B cell (primary cell): ENCODE results near the gene RASGRF2. TPM values are rescaled to one million over a fixed set of nuclear protein-coding genes. Genes with fewer than 3 reads are reported as not detected.

Experiments
- ATAC-seq: fragments of 200-7000 bp; cut with Tn5 transposase; one replicate; pipeline ENCODE4 v1.10.0; 2021; ENCODE audit warnings: low read depth, mild to moderate bottlenecking, moderate number of reproducible peaks, moderate library complexity
- CTCF ChIA-PET: fragments of 350-600 bp; sonication (Branson Sonifier 250); formaldehyde crosslinking; loops from one replicate; lab custom pipeline; 2021; ENCODE audit warnings: antibody characterized with exemption, inconsistent platforms; lab: Charles Lee
- POLR2A ChIA-PET: fragments of 350-600 bp; sonication (Branson Sonifier 250); formaldehyde crosslinking; loops from one replicate; lab custom pipeline; 2021; ENCODE audit warnings: antibody characterized with exemption; lab: Charles Lee
- DNase-seq: peaks from one replicate; pipeline ENCODE4 v3.0.0; 2013
- H2AFZ ChIP-seq: 2 replicates; pipeline ENCODE4 v1.6.1; 2012; ENCODE audit warnings: mild to moderate bottlenecking, low read depth, low read length; ENCODE audit not compliant: insufficient read depth, poor library complexity, severe bottlenecking
- H3K27ac ChIP-seq, 2 donors: 1 replicate in 1 of 2; 2 replicates in 1 of 2; pipeline ENCODE4 v1.5.1; 2012 to 2013; ENCODE audit warnings: low read length in 2 of 2, mild to moderate bottlenecking in 2 of 2, moderate library complexity in 1 of 2
- H3K27me3 ChIP-seq, 4 experiments: fragments of 200-600 bp in 1 of 4; sonication (generic) in 1 of 4; replicated peaks in 1 of 4; 1 replicate in 2 of 4; 2 replicates in 2 of 4; pipeline versions ENCODE4 v1.6.1 to v1.7.0; 2013 to 2016; ENCODE audit warnings: low read length in 3 of 4, mild to moderate bottlenecking in 2 of 4, mixed read lengths in 1 of 4, moderate library complexity in 1 of 4; ENCODE audit not compliant: insufficient read depth in 4 of 4, control insufficient read depth in 3 of 4; ENCODE audit errors: control extremely low read depth in 1 of 4
- H3K36me3 ChIP-seq, 2 experiments: replicated peaks in 1 of 2; 1 replicate in 1 of 2; 2 replicates in 1 of 2; pipeline versions ENCODE4 v1.6.1 to v1.7.1; 2013; ENCODE audit warnings: low read length in 1 of 2; ENCODE audit not compliant: insufficient read depth in 2 of 2, control insufficient read depth in 1 of 2; ENCODE audit errors: control extremely low read depth in 1 of 2, extremely low read depth in 1 of 2
- H3K4me1 ChIP-seq, 2 donors: fragments of 200-600 bp in 1 of 2; sonication (generic) in 1 of 2; 1 replicate in 1 of 2; 2 replicates in 1 of 2; pipeline versions ENCODE4 v1.5.1 to v1.6.1; 2013 to 2017; ENCODE audit warnings: low read length in 2 of 2; ENCODE audit not compliant: control insufficient read depth in 2 of 2, insufficient read depth in 2 of 2
- H3K4me2 ChIP-seq: replicated peaks from 2 replicates; pipeline ENCODE3; 2012; ENCODE audit warnings: mild to moderate bottlenecking, low read depth, low read length; ENCODE audit not compliant: poor library complexity, severe bottlenecking
- H3K4me3 ChIP-seq, 5 experiments: fragments of 200-600 bp in 1 of 5; sonication (generic) in 1 of 5; 1 replicate in 3 of 5; 2 replicates in 2 of 5; pipeline versions ENCODE4 v1.5.1 to v1.7.0; 2011 to 2016; ENCODE audit warnings: low read length in 4 of 5, mild to moderate bottlenecking in 4 of 5, low read depth in 2 of 5, control low read depth in 1 of 5, moderate library complexity in 1 of 5; ENCODE audit not compliant: insufficient read depth in 1 of 5; ENCODE audit errors: control extremely low read depth in 1 of 5, extremely low read depth in 1 of 5
- H3K79me2 ChIP-seq: fragments of 200-600 bp; sonication (generic); one replicate; pipeline ENCODE4 v1.6.0; 2016; ENCODE audit warnings: low read length; ENCODE audit not compliant: control insufficient read depth, insufficient read depth
- H3K9ac ChIP-seq: fragments of 200-600 bp; sonication (generic); 2 replicates; pipeline ENCODE4 v1.6.1; 2017; ENCODE audit warnings: mild to moderate bottlenecking, low read length, moderate library complexity
- H3K9me3 ChIP-seq, 3 donors: one replicate each; pipeline versions ENCODE4 v1.6.1 to v1.7.1; 2013; ENCODE audit warnings: low read length in 2 of 3; ENCODE audit not compliant: control insufficient read depth in 2 of 3, insufficient read depth in 1 of 3; ENCODE audit errors: control extremely low read depth in 1 of 3
- H4K20me1 ChIP-seq: 2 replicates; pipeline ENCODE4 v1.6.0; 2012; ENCODE audit warnings: mild to moderate bottlenecking, low read length; ENCODE audit not compliant: insufficient read depth, control insufficient read depth, poor library complexity, severe bottlenecking
- H3K27ac Mint-ChIP-seq: one replicate; pipeline ENCODE4 v1.8.0; 2021; ENCODE audit warnings: mixed read lengths
- H3K27me3 Mint-ChIP-seq: one replicate; pipeline ENCODE4 v1.8.0; 2021; ENCODE audit warnings: mixed read lengths
- H3K4me1 Mint-ChIP-seq: one replicate; pipeline ENCODE4 v1.8.0; 2021; ENCODE audit warnings: mixed read lengths
- H3K4me3 Mint-ChIP-seq: one replicate; pipeline ENCODE4 v1.8.0; 2021; ENCODE audit warnings: mixed read lengths
- H3K9me3 Mint-ChIP-seq: one replicate; pipeline ENCODE4 v1.8.0; 2022; ENCODE audit warnings: mixed read lengths; ENCODE audit not compliant: insufficient read depth
- CTCF ChIP-seq: fragments of 200-600 bp; IDR thresholded peaks from one replicate; pipeline ENCODE4 v1.8.0; 2022; ENCODE audit warnings: antibody characterized with exemption, mild to moderate bottlenecking
- EZH2 ChIP-seq: IDR thresholded peaks from 2 replicates; pipeline ENCODE4 v1.6.1; 2012; ENCODE audit warnings: borderline replicate concordance, low read depth, mild to moderate bottlenecking, moderate library complexity, low read length; ENCODE audit not compliant: insufficient read depth, poor library complexity, severe bottlenecking
- WGBS: methylation state at CpG from one replicate; pipeline ENCODE4 v1.1.5; 2013; ENCODE audit warnings: missing lambda C conversion rate; ENCODE audit not compliant: insufficient coverage; 5-methylcytosine and 5-hydroxymethylcytosine counted together
- intact Hi-C: fragments of 100-400 bp; cut with micrococcal nuclease; formaldehyde crosslinking; loops from one replicate; pipeline ENCODE4 v1.10.0; 2022
- polyA plus RNA-seq: library from polyadenylated mRNA; depleted of rRNA; stranded (reverse); fragments of >200 nt; gene quantifications from 2 replicates; pipeline ENCODE4 v1.2.3, GENCODE V29; 2012
- total RNA-seq, 2 donors: library from RNA; stranded (reverse); fragments of 120-200 nt in 1 of 2; gene quantifications; 1 replicate in 1 of 2; 2 replicates in 1 of 2; pipeline versions ENCODE4 v1.2.3 to v1.2.4, GENCODE V29; 2013 to 2022

The RASGRF2 gene
- total and polyA plus RNA-seq, 2 donors (not counting 1 experiment from before 2014, with no cell fraction given), result 0.04 to 0.37 TPM

DNA sequence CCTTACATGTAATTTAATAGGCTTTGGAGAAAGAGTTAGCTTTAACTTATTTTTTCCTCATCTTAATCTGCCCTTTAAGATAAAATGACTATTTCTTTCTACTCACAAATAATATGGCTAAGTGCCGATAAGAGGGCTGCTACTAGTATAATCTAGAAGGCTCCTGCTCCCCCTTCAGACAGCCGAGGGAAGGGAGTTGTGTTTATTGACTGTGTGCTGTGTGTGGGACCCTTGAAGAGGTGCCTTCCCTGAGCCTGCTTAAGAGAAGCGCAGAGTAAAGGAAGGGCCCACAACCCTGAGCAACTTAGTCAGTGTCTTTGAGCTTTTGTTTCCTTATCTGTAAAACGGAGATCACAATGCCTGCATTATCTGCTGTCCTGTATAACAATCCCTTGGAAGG lies 244.9 kb downstream of the RASGRF2 start:
- H3K9me3 Mint-ChIP-seq, result no peaks in the 10 kb centered on the region
- intact Hi-C loops, result no loop called here
- H3K27ac Mint-ChIP-seq, result no peak overlapping the region
- Histone ChIP-seq H3K4me2 (no peak overlapping the region), H3K27ac (no peak overlapping the region), H2AFZ (no peak overlapping the region), H3K79me2 (no peaks in the 10 kb centered on the region), H3K36me3 (no peaks in the 10 kb centered on the region), H3K4me3 (no peak overlapping the region), H3K4me1 (no peaks in the 10 kb centered on the region), H3K9ac (no peak overlapping the region), H3K27me3 (no peaks in the 10 kb centered on the region), H4K20me1 (no peaks in the 10 kb centered on the region), H3K9me3 (no peaks in the 10 kb centered on the region)
- TF ChIP-seq EZH2, result no peak
- TF ChIP-seq CTCF, result no peak
- H3K4me1 Mint-ChIP-seq, result no peaks in the 10 kb centered on the region
- ATAC-seq (no peak), DNase-seq (no peak)
- peaks cover 5% of the 10 kb centered on the region for H3K27me3 Mint-ChIP-seq
- WGBS, result 93% methylated on average over 2 of the region's 4 CpGs
- POLR2A ChIA-PET, result no interaction called here
- CTCF ChIA-PET, result no interaction called here
- H3K4me3 Mint-ChIP-seq, result no peak overlapping the region

GRCh38 chr5:81207009-81207408 lies 246.8 kb downstream of the RASGRF2 start:
- Histone ChIP-seq H4K20me1 (no peaks in the 10 kb centered on the region), H3K27me3 (no peaks in the 10 kb centered on the region), H3K79me2 (no peaks in the 10 kb centered on the region), H3K4me1 (no peaks in the 10 kb centered on the region), H3K4me3 (no peak overlapping the region), H3K27ac (no peak overlapping the region), H3K9ac (no peak overlapping the region), H2AFZ (no peak overlapping the region), H3K4me2 (no peak overlapping the region), H3K36me3 (no peaks in the 10 kb centered on the region), H3K9me3 (no peaks in the 10 kb centered on the region)
- WGBS, result 86% methylated on average over 3 of the region's 5 CpGs
- no peaks in the 10 kb centered on the region for H3K9me3 Mint-ChIP-seq
- H3K4me1 Mint-ChIP-seq, result peaks cover 1% of the 10 kb centered on the region
- DNase-seq (no peak), ATAC-seq (no peak)
- ChIA-PET CTCF (interaction anchor here (2.0 kb wide), 1 partner anchor 12 kb away, joined by 9 read pairs; no protein-coding TSS in a partner anchor), POLR2A (no interaction called here)
- H3K4me3 Mint-ChIP-seq, result no peak overlapping the region
- no peak overlapping the region for H3K27ac Mint-ChIP-seq
- intact Hi-C loops, result no loop called here
- TF ChIP-seq EZH2 (no peak), CTCF (no peak)
- peaks cover 5% of the 10 kb centered on the region for H3K27me3 Mint-ChIP-seq
